Hindlimb muscle (tissue), 1 donor: ENCODE data around the gene NUBP1. TPM values are rescaled to one million over a fixed set of nuclear protein-coding genes. Genes with fewer than 3 reads are reported as not detected.
"Not testable (repeated sequence)": the region's sequence is repeated elsewhere in the genome, so short reads cannot be mapped to it uniquely, and the experiment has no call there.

Experiments
- DNase-seq: peaks from one replicate; pipeline ENCODE4 v3.0.0-alpha.2; 2013
- polyA plus RNA-seq: library from polyadenylated mRNA; unstranded; fragments of 120-200 nt; gene quantifications from one replicate; pipeline ENCODE4 v1.2.1, GENCODE V29; 2013; ENCODE audit not compliant: insufficient read length

NUBP1 gene
- 35.8 TPM for polyA plus RNA-seq

DNA sequence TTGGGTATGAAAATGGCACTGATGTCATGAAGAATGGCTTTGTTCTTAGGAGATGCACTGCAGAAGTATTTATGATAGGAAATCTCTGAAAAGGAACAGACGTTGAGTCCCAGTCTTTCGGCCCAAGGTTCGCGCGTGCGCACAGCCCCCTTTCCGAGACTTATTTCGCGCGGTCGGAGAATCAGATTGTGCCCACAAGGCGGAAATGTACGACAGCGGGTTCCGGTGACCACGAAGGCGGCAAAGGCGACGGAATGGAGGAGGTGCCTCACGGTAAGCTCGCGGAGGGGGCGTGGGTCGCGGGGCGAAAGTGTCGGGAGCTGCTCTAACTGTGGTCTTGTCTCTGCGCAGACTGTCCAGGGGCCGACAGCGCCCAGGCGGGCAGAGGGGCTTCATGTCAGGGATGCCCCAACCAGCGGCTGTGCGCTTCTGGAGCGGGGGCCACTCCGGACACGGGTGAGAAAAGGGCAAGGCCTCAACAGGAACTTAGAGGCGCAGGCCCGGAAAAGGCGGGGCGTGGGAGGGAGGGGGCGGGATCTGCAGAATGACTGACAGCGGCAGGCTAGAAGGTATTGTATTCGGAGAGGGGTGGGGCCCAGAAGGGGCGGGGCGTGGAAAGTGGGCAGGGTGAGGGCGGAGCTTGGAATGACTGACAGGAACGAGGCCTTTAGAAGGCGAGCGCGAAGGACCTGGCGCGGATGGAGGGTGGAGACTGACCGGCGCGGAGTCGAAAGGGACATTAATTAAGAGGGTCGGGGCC is at the start of gene NUBP1:
NUBP1 (plus strand) TSS at position 233 of the 760 bp plus-strand sequence; CDS start at position 255, 22 bp downstream.
- DNase-seq = peak; percentile 99

DNA sequence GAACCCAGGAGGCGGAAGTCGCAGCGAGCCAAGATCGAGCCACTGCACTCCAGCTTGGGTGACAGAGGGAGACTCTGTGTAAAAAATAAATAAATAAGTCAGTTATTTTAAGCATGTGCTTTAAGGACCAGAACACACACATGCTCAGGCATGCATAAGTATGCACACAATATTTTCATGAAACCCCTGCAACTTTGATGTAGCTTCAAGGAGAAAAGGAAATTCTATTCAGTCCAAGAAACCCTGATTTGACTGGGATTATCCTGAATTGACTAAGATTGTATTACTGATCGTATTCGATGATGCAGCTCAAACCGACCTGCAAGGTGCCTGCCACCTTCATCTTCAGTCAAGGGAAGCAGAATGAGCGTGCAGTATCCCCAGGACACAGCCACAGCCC is 49.8 kb upstream of the NUBP1 start:
- no peak for DNase-seq

DNA sequence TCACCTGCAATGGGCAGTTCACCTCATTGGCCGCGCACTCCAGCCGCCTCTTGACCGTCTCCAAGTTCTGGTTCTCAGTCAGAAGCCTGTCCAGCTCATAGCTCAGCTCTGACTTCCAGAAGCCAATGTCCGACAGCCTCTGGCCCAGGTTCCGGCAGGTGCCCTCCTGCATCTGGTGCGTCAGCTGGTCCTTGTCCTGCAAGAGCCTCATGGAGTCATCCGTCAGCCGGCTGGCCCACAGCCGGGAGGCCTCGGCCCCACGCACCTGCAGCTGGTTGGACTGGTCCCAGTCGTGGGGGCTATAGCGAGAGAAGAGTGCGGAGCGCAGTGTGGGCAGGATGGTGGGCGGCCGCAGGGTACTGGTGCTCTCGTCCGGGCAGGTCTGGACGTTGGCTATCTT is 49.3 kb upstream of the NUBP1 start:
- no peak for DNase-seq

DNA sequence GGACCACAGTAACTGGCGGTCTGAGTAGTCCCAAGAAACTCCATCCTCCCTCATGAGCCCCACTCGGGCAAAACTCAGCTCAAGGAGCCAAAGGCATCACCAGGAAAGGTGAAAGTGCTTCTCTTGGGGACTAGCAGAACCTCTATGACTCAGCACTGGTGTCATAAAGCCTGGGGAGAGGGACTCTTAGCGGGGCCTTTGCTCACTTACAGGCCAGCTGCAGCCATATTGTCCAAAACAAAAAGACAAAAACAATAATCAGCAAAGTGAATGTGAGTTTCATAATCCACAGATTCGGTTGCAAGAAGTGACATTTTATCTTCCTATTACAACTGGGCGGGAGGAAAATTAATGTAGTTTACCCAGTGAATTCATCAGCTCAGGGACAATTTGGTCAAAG is 48.8 kb upstream of the NUBP1 start, which contains the start of gene TEKT5:
TEKT5 (minus strand) TSS at position 101 of the 400 bp plus-strand sequence; CDS start at position 44, 57 bp downstream.
- DNase-seq = no peak

DNA sequence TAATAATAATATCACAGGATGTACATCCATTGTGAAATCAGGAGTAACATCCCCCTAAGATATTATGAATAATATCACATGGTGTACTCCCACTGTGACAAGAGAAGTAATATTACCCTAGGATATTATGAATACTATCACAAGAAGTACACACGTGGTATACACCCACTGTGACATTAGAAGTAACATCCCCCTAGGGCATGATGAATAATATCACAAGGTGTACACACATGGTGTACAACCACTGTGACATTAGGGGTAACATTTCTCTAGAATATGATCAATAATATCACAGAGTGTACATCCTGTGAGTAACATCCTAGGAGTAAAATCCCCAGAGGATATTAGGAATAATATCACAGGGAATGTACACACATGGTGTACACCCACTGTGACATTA is 43.9 kb upstream of the NUBP1 start:
- no peak for DNase-seq

DNA sequence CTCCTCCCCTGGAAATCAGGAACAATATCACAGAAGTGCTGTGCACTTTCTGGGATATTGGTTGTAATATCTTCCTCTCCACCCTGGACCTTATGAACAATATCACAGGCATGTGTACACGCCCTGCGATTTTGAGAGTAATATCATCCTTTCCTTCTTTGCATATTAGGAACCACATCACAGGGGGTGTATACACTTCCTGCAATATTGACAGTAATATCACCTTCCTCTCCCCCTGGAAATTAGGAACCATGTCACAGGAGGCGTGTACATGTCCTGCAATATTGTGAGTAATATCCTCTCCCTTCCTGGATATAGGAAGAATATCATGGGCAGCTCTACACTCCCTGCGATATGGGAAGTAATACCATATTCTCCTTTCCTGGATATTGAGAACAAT is 34.7 kb upstream of the NUBP1 start:
- no peak for DNase-seq

DNA sequence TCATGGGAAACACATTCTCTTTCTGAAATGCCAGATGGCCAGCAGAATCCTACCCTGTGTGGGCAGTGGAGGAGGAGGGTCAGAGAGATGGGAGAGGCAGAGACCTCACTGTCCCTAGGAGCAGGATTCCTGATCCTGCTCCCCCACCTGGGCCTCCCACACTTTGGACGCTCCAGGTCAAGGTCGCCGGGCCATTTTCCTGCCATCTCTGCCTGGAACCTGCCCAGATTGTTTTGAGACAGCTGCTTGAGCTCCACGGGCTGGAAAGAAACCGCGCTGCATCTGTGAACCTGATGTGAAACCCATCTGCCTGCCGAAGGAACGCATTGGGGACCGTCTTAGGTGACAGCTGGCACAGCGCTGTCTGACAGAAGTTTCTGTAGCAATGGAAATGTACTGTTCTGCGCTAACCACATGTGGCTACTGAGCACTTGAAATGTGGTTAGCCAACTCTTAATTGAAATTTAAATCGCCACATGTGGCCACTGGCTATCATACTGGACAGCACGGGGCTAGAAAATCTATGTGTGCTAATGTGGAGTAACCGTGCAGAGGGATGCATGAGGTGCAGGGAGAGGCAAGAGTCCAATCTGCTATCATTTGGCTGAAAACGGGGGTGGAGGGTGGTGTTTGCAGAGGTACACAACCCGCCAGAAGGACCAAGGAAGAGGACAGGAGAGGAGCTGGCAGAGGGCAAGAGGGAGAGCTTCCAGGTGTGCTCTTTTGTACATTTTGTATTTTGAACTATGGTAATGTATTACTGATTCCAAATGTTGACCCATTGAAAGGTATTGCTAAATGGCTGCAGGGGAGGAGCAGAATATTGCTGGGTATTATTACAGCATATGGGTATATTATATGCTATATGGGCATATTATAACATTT is 15.4 kb upstream of the NUBP1 start:
- no peak for DNase-seq

DNA sequence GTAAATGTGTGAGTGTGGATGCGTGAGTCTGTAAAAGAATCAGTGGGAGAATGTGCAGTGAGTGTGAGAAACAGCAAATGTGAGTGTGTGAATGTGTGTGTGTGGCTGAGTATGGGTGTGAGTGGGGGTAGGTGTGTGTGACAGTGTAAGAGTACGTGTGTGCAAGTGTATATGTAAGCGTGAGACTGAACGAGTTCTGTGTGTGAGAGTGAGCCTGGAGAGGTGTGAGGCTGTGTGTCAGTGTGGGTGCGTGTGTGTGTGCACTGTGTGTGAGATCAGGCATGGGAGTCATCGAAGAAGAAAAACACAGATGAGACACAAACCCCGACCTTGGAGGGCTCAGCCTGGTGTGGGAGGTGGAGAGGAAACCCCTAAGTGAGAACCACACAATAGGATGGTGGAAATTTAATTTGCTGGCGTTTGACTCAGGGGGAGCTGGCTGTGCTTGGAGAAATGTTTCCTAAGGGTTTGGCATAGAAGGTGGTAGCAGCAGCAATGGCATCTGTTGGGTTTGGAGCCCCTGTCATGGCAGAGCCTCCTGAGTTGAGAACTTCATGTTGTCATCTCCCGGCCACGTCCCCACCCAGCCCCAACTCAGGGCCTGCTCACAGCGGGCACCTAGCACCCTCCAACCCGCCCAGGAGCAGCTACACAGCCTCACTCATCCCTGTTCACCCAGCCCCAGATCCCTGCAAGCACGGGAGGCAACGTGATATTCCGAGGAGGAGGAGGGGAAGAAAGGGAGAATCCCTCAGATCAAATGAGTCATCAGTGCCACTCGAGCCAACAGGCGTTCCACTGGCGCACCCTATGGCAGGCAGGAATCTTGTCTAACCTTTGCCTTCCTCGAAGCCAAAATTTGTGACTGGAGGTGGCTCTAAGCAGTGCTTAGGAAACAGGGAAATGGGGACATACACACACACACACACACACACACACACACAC is 14.3 kb upstream of the NUBP1 start:
- no peak for DNase-seq

DNA sequence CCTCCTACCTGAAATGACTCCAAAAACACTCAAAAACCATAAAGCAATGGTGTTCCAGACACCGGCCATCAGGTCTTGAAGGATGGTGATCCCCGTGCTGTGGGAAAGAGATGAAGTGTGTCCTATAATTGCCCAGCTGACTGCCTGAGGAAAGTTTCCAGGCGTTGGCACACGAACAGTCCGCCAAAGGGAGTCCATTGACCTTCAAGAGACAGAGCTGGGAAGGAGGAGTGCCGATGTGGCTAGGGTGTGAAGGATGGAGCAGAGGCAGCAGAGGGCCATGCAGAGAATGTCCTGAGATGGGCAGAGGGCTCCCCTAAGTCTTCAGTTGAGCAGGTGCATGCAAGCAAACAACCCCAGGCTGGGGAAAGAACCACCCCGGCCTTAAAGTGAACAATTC is 11.9 kb upstream of the NUBP1 start:
- DNase-seq = no peak

DNA sequence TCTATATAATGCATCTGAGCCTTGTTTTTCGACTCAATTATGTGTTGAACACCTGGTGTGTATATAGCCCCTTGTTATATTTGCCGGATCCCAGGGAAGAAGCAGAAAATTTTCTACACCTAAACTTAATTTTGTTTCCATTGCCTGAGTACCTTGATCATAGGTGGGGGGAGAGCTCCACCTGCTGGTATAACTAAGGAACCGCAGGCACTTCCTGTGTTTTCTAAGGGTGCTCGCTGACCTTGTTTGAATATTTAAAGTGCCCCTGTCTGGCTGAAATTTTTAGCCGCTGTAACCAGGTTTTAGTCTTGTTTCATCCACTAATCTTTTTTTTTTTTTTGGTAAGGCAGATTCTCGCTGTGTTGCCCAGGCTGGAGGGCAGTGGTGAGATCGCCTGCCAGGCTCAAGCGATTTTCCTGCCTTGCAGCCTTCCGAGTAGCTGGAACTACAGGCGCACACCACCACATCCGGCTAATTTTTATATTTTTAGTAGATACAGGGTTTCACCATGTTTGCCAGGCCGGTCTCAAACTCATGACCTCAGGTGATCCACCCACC is 6.5 kb upstream of the NUBP1 start:
- DNase-seq = peak; percentile 79

DNA sequence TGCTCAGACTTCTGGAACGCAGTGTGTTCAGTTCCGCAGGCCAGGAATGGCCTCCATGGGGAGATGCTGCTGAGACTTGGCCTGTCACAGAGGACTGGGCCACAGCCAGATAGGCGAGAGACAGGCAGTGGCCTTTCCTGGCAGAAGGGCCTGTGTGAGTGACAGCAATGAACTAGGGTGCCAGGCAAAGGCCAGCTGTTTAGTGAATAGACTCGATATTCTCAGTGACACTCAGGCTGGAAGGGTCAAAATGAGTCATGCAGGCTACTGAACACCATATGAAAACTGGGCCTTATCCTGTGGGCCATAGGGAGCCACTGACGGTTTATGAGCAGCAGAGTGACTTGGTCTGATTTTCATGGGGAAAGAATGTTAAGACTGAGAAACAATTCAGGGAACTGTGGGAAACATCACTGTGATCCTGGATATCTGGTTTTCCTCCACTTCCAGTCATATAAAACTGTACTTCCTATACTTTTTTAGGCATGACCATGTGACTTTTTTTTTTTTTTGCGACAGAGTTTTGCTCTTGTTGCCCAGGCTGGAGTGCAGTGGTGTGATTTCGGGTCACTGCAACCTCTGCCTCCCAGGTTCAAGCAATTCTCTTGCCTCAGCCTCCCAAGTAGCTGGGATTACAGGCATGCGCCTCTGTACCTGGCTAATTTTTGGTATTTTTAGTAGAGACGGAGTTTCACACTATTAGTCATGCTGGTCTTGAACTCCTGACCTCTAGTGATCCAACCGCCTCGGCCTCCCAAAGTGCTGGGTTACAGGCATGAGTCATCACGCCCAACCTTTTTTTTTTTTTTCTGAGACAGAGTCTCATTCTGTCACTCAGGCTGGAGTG is 5.2 kb upstream of the NUBP1 start:
- DNase-seq = peak; percentile 61

DNA sequence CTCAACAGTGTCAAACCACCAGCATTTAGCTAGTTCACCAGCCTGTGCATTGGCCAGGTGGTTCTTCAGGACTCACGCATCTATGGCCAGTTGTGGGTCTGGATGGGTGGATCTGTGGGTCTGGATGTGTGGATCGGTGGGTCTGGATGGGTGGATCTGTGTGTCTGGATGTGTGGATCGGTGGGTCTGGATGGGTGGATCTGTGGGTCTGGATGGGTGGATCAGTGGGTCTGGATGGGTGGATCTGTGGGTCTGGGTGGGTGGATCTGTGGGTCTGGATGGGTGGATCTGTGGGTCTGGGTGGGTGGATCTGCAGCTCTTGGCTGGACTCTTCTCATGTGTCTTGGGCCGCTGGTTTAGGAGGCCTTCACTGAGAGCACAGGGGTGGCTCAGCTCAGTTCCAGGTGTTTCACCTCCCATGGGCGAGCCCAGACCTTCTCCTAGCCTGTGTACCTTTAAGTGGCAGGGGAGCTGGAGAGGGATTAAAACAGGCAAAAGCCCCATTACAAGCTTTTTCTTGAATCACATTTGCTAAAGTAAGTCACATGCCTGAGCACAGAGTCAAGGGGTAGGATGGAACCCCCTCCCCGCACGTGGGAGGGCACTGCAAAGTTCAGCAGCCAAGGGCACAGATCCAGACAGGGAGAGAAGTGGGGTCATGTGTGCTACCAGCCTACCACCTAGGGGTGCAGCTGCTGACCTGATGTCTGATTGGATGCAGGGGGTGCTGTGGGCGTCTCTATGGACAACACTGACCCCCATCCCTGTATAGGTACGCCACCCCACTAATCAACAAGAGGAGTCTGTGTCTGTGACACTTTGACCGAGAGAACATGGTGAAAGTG is 3.4 kb upstream of the NUBP1 start:
- DNase-seq = no peak

DNA sequence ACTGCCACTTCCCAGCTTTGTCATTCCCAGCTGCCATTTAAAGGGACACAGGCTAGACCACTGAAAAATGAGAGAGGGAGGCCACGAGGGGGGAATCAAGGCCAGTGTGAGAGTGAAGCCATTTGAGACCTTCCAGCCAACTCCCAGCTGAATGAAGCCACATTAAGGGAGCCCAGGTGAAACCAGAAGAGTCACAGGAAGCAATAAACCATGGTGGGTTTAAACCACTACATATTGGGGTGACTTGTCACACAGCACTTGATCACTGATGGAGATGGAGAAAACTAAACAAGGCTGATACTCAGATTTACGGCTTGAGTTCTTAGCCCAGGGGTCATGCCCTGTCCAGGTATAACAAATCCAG is 2.8 kb upstream of the NUBP1 start:
- DNase-seq = no peak

DNA sequence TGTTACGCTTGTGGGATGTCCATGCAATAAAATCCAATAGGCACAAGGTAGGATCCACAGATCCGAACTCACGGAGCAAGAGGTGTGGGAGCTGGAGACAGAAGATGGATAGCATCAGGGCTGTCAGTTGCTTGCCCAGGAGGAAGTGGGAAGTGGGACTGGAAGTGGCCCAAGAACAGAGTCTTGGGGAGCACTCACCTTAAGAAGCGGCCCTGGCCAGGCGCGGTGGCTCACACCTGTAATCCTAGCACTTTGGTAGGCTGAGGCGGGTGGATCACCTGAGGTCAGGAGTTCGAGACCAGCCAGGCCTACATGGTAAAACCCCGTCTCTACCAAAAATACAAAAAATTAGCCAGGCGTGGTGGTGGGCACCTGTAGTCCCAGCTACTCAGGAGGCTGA is 2.4 kb upstream of the NUBP1 start:
- DNase-seq = not testable (repeated sequence)

DNA sequence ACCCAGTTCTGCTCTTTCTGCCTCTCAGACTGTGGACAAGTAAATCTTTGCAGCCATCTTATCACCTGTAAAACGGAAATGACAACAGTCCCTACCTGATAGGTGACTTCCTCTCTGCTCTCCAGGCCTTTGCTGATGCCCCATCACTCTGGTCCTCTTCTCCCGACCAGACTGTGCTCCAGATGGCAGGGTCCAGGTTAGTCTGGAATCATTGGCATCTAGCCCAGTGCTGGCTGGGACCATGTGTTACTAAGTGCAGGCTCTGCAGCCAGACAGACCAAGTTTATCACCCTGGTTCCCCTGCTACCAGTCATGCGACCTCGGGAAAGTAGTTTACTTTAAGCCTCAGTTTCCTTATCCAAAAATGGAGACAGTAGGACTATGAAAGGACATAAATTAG is 1.8 kb upstream of the NUBP1 start:
- DNase-seq = no peak

DNA sequence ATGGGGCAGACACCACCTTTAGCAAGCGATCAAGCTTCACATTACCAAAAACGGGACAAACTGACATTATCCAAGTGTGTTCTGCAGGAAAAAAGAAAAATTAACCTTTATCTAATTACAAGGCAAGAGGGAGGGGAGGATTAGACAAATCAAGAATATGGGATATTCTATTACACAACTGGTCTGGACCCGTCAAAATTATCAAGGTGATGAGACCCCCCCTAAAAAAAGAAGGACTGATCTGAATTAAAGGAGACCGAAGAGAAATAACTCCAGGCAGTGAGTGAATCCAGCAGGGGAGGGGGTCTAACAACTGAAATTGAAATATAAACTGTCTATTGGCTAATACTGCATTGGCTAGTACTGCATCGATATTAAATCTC is 424 bp upstream of the NUBP1 start:
- no peak for DNase-seq

DNA sequence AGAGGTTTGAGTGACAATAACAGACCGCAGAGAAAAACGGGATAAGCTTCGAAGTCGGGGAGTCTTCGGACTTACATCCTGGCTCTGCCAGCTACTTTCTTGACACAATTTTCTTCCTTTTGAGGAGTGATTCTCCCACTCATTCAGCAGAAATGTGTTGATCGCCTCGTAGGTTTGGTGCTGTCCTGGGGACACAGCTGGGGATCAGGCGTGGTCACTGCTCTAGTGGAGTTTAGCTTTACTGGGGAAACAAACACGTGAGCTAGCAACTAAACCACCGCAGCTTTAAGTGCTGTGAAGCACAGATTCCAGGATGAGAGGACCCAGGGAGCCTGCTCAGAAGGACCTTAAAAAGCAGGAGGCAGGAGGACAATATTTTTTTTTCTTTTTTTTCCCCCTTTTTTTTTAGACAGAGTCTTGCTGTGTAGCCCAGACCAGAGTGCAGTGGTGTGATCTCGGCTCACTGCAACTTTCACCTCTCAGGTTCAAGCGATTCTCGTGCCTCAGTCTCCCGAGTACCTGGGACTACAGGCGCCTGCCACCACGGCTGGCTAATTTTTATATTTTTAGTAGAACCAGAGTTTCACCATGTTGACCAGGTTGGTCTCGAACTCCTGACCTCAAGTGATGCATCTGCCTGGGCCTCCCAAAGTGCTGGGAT is 858 bp downstream of the NUBP1 start:
- DNase-seq = no peak

DNA sequence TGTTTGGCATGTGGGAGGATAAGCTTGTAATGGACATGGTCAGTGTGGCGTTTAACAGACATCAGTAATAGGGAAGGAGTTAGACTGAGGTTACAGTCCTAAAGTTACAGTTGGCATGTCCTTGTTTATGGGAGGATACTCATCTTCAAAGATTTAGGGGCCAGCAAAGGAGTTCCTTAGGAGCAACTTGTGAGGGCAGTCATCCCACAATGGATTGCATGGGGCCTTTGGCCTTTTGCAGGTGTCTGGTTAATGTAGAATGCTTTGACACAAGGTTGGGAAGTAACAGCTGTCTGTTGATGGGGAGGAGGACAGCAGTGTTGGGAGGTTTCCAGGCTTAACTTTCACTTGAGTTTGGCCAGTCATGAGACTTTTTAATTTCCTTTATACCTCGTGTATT is 2.2 kb downstream of the NUBP1 start:
- DNase-seq = no peak

DNA sequence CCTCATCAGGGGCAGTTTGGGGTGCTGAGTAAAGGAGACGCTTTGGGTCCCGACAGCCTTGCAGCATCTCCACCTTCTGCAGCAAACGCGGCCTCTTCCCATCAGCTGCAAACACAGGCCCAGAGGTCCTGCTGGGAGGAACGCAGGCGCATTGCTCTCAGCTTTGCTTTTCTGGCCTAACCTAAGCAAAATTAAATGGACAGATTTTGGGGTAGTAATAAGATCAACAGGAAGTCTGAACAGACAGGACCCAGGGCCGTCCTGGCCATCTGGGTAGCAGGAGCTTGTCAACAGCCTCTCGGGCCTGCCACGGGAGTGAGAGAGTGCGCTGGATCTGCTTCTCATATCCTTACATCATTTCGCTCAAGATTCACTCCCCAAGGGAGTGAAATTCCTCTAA is 7.2 kb downstream of the NUBP1 start:
- no peak for DNase-seq

DNA sequence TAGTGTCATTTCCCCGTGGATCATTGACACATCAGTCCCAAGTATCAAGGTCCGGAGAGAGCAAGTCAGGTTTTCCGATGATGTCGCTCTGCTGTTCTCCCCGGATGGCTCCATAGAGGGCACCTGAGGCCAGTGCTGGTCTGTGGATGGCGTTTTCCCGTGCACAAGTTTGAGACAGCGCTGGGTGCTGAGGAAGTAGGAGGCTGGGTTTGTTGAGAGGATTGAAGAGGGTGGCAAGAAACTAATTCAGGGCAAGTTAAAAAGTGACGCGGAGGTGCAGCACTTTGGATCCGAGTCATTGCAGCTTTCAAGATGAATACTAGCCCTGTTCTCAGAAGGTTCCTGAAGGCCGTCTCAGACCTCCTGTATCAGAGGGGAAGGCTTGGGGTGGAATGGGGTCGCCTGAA is 7.7 kb downstream of the NUBP1 start:
- DNase-seq = no peak
